K562 (cell line): Measurements from ENCODE around the gene TMEM167A. TPM values are rescaled to one million over a fixed set of nuclear protein-coding genes. Genes with fewer than 3 reads are reported as not detected.

Source experiments
- ATAC-seq: fragments of 200-7000 bp; cut with Tn5 transposase; 3 replicates; pipeline ENCODE4 v1.9.1; 2020; ENCODE audit warnings: moderate library complexity
- BruUV-seq: library from RNA; stranded (reverse); fragments of 400-500 nt; replicated peaks from 2 replicates; lab custom pipeline; 2021; lab: Mats Ljungman, UMichigan
- CTCF ChIA-PET: fragments of 300-600 bp; formaldehyde crosslinking; extraction: SDS; loops from one replicate; lab custom pipeline; 2021; ENCODE audit warnings: low intra/inter-chr PET ratio; lab: Yijun Ruan, JAX
- POLR2A ChIA-PET: fragments of 300-600, 350-650 bp; sonication (Branson Sonifier 250); formaldehyde crosslinking; extraction: SDS; loops from one replicate; lab custom pipeline; 2021; ENCODE audit warnings: antibody characterized with exemption, inconsistent platforms; lab: Yijun Ruan, JAX
- DNase-seq, 4 experiments: peaks; one replicate each; pipeline versions ENCODE4 v3.0.0 to v3.0.0-alpha.2; 2011 to 2018; ENCODE audit warnings: low spot score in 3 of 4, mixed read lengths in 3 of 4; ENCODE audit errors: extremely low read depth in 1 of 4
- FAIRE-seq: peaks from 2 replicates; lab custom pipeline; 2011; peaks lifted over from hg19 to GRCh38; lab: Jason Lieb, UNC
- H2AFZ ChIP-seq: 2 replicates; pipeline ENCODE4 v1.6.0; 2011; ENCODE audit warnings: low read depth, low read length, control low read depth, inconsistent platforms
- H3K27ac ChIP-seq: fragments of 200-600 bp; 3 replicates; pipeline ENCODE4 v1.8.0; 2011; ENCODE audit warnings: low read depth, mild to moderate bottlenecking, control low read depth, inconsistent platforms, low read length, moderate library complexity, mixed read lengths; ENCODE audit errors: extremely low read depth
- H3K27me3 ChIP-seq, 2 experiments: fragments of 300-600 bp in 1 of 2; 2 replicates in 1 of 2; 3 replicates in 1 of 2; pipeline versions ENCODE4 v1.6.0 to v1.8.0; 2011; ENCODE audit warnings: inconsistent platforms in 2 of 2, low read length in 2 of 2, mild to moderate bottlenecking in 1 of 2, mixed read lengths in 1 of 2, moderate library complexity in 1 of 2; ENCODE audit not compliant: control insufficient read depth in 2 of 2, insufficient read depth in 2 of 2
- H3K36me3 ChIP-seq: fragments of 300-600 bp; 3 replicates; pipeline ENCODE4 v1.8.0; 2011; ENCODE audit warnings: mild to moderate bottlenecking, low read length, inconsistent platforms; ENCODE audit not compliant: control insufficient read depth, insufficient read depth
- H3K4me1 ChIP-seq, 2 experiments: fragments of 200-600 bp in 1 of 2; replicated peaks in 1 of 2; 2 replicates in 1 of 2; 3 replicates in 1 of 2; pipeline versions ENCODE4 v1.5.1 to v1.8.0; 2011; ENCODE audit warnings: inconsistent platforms in 2 of 2, low read length in 2 of 2, mild to moderate bottlenecking in 1 of 2, mixed read lengths in 1 of 2, moderate library complexity in 1 of 2; ENCODE audit not compliant: control insufficient read depth in 2 of 2, insufficient read depth in 2 of 2
- H3K4me2 ChIP-seq: 2 replicates; pipeline ENCODE4 v1.6.1; 2011; ENCODE audit warnings: low read length, control low read depth, inconsistent platforms, mixed read lengths; ENCODE audit not compliant: insufficient read depth
- H3K4me3 ChIP-seq: fragments of 200-600 bp; sonication (generic), shearing (Covaris generic); 2 replicates; pipeline ENCODE4 v1.5.1; 2016; ENCODE audit warnings: control low read depth, inconsistent platforms
- H3K79me2 ChIP-seq: fragments of 200-600 bp; 3 replicates; pipeline ENCODE4 v1.8.0; 2011; ENCODE audit warnings: low read length, inconsistent platforms; ENCODE audit not compliant: control insufficient read depth, insufficient read depth
- H3K9ac ChIP-seq, 2 experiments: 2 replicates each; pipeline versions ENCODE4 v1.6.0 to v1.6.1; 2011; ENCODE audit warnings: low read depth in 2 of 2, low read length in 2 of 2, control low read depth in 1 of 2, inconsistent platforms in 1 of 2, mild to moderate bottlenecking in 1 of 2, mixed read lengths in 1 of 2; ENCODE audit not compliant: insufficient read depth in 1 of 2
- H3K9me1 ChIP-seq: one replicate; pipeline ENCODE4 v1.6.0; 2011; ENCODE audit warnings: inconsistent platforms, mild to moderate bottlenecking, low read length, moderate library complexity; ENCODE audit not compliant: control insufficient read depth, insufficient read depth
- H3K9me3 ChIP-seq: replicated peaks from 2 replicates; pipeline ENCODE4 v1.5.1; 2011; ENCODE audit warnings: low read depth, low read length, inconsistent platforms; ENCODE audit not compliant: control insufficient read depth, insufficient read depth
- H4K20me1 ChIP-seq: replicated peaks from 2 replicates; pipeline ENCODE4 v1.6.1; 2011; ENCODE audit warnings: low read length, inconsistent platforms, mixed read lengths; ENCODE audit not compliant: control insufficient read depth, insufficient read depth
- ARID3B ChIP-seq: fragments of 250-450 bp; sonication (Bioruptor Pico); IDR thresholded peaks from 2 replicates; pipeline ENCODE4 v1.4.0; 2020; ENCODE audit warnings: borderline replicate concordance
- BCLAF1 ChIP-seq, 2 experiments: fragments of 450-650 bp in 1 of 2; IDR thresholded peaks; 2 replicates each; pipeline ENCODE4 v1.6.1; 2011 to 2017; ENCODE audit warnings: low read depth in 2 of 2, antibody characterized with exemption in 1 of 2, borderline replicate concordance in 1 of 2, low read length in 1 of 2, mild to moderate bottlenecking in 1 of 2, mixed read lengths in 1 of 2; ENCODE audit not compliant: control insufficient read depth in 1 of 2
- BRF2 ChIP-seq: IDR thresholded peaks from 3 replicates; pipeline ENCODE4 v1.6.1; 2011; ENCODE audit warnings: borderline replicate concordance, mild to moderate bottlenecking; ENCODE audit not compliant: insufficient read length, insufficient read depth
- KDM4B ChIP-seq, 2 experiments: fragments of 450-650 bp in 1 of 2; sonication (generic) in 1 of 2; IDR thresholded peaks; 2 replicates each; pipeline ENCODE4 v1.6.1; 2016 to 2017; ENCODE audit warnings: borderline replicate concordance in 2 of 2, antibody characterized with exemption in 1 of 2, low read depth in 1 of 2, mild to moderate bottlenecking in 1 of 2
- NFATC3 ChIP-seq: fragments of 450-650 bp; IDR thresholded peaks from 2 replicates; pipeline ENCODE4 v1.6.1; 2017; ENCODE audit warnings: mild to moderate bottlenecking
- PHB ChIP-seq: fragments of 250-450 bp; sonication (Bioruptor Pico); IDR thresholded peaks from 2 replicates; pipeline ENCODE4 v1.5.0; 2021
- PHF21A ChIP-seq: fragments of 450-650 bp; IDR thresholded peaks from 2 replicates; pipeline ENCODE4 v1.6.1; 2017; ENCODE audit warnings: low read depth, borderline replicate concordance
- POLR3G ChIP-seq: IDR thresholded peaks from 2 replicates; pipeline ENCODE4 v1.6.1; 2011; ENCODE audit not compliant: insufficient read length, insufficient replicate concordance; ENCODE audit errors: extremely low read depth
- TEAD1 ChIP-seq, 2 experiments: fragments of 450-650 bp in 1 of 2; sonication (generic) in 1 of 2; formaldehyde crosslinking; IDR thresholded peaks; 2 replicates each; pipeline versions ENCODE4 v1.4.0 to v1.8.0; 2020 to 2022; ENCODE audit warnings: mild to moderate bottlenecking in 2 of 2, missing genetic modification reagents in 1 of 2
- WGBS: fragments of 100-300 bp; shearing (Covaris generic); methylation state at CpG from one replicate; pipeline ENCODE4 v1.1.6; 2016; ENCODE audit warnings: low coverage, mixed read lengths; ENCODE audit not compliant: insufficient coverage; ENCODE audit errors: missing lambda C conversion rate; 5-methylcytosine and 5-hydroxymethylcytosine counted together
- in situ Hi-C: fragments of 300-500 bp; cut with MboI; formaldehyde crosslinking; loops from 4 replicates; pipeline ENCODE4 v1.15.0; 2018; ENCODE audit warnings: inconsistent platforms, mixed read lengths
- intact Hi-C: fragments of 100-400 bp; cut with micrococcal nuclease; formaldehyde crosslinking; loops from 2 replicates; pipeline ENCODE4 v1.14.2; 2022
- polyA plus RNA-seq, 8 experiments: library from polyadenylated mRNA; depleted of rRNA in 4 of 8; stranded (reverse) in 5 of 8; unstranded in 3 of 8; fragments of >200 nt; fragmentation: Nextera tagmentation in 2 of 8; fragmentation: Illumina TruSeq in 1 of 8; extraction: Ambion mirVana in 2 of 8; extraction: Trizol in 1 of 8; gene quantifications; 2 replicates each; pipeline versions ENCODE4 v1.2.1 to v1.2.3, GENCODE V29; 2011 to 2014; ENCODE audit warnings: inconsistent platforms in 1 of 8, missing spikeins in 1 of 8
- total RNA-seq, 7 experiments: library from RNA; depleted of rRNA in 6 of 7; stranded (reverse); fragments of >200 nt in 6 of 7; fragmentation: Illumina TruSeq in 2 of 7; extraction: Trizol in 2 of 7; gene quantifications; 2 replicates each; pipeline versions ENCODE4 v1.2.1 to v1.2.3, GENCODE V29; 2011 to 2021; ENCODE audit warnings: low replicate concordance in 1 of 7

Gene TMEM167A
- total and polyA plus RNA-seq, 9 of the 15 experiments (the other 6 are each of a cell fraction or from before 2014, with no cell fraction given) = 35.3 to 458 (median 110) TPM

GRCh38 chr5:83072966-83073365 is 4.2 kb downstream of the TMEM167A start:
- intact Hi-C loops (no loop called here), in situ Hi-C loops (no loop called here)
- WGBS = 85% methylated on average over 6 of the region's 6 CpGs
- TF ChIP-seq KDM4B (IDR thresholded peaks at IDR 0.05; ENCODE audit: borderline replicate concordance in 2 of 2, low read depth in 1 of 2) = no peak
- TF ChIP-seq TEAD1 (CRISPR knock-in tag; IDR thresholded peaks at IDR 0.05) = no peak
- TF ChIP-seq BRF2 = no peak
- TF ChIP-seq NFATC3 = no peak
- TF ChIP-seq BCLAF1 (IDR thresholded peaks at IDR 0.05; ENCODE audit: borderline replicate concordance in 1 of 2, control insufficient read depth in 1 of 2, low read depth in 2 of 2, low read length in 1 of 2) = no peak
- no peak for TF ChIP-seq PHB (CRISPR knock-in tag)
- no peak for TF ChIP-seq ARID3B (CRISPR knock-in tag)
- TF ChIP-seq PHF21A = no peak
- no peak for TF ChIP-seq POLR3G
- Histone ChIP-seq H4K20me1 (peaks cover 4% of the 10 kb centered on the region; the same call in 1 of the 2 replicates), H3K4me2 (no peak overlapping the region), H3K79me2 (peaks cover 97% of the 10 kb centered on the region), H3K36me3 (peaks cover 60% of the 10 kb centered on the region; the same call in 2 of the 3 replicates), H3K27me3 (no peaks in the 10 kb centered on the region), H3K4me1 (no peaks in the 10 kb centered on the region), H3K4me3 (no peak overlapping the region), H3K9ac (no peak overlapping the region), H3K9me3 (no peaks in the 10 kb centered on the region), H3K9me1 (no peaks in the 10 kb centered on the region), H3K27ac (no peak overlapping the region), H2AFZ (no peak overlapping the region)
- ATAC-seq (no peak), FAIRE-seq (no peak), DNase-seq (no peak)
- ChIA-PET CTCF (no interaction called here), POLR2A (interaction anchor here (1.5 kb wide), 1 partner anchor 18 kb away, joined by 3 read pairs; no protein-coding TSS in a partner anchor)
- no TSS peak for BruUV-seq
